HG02759 (cell line): ENCODE results near the gene ADAMTS20.

Experiments used
- ATAC-seq: cut with Tn5 transposase; IDR thresholded peaks from one replicate; pipeline ENCODE4 v1.9.1; 2021; ENCODE audit warnings: mild to moderate bottlenecking, moderate library complexity; ENCODE audit not compliant: unreplicated experiment

ADAMTS20 gene

GRCh38 chr12:43317156-43317555 lies 234.8 kb downstream of the ADAMTS20 start:
- no peak for ATAC-seq

DNA sequence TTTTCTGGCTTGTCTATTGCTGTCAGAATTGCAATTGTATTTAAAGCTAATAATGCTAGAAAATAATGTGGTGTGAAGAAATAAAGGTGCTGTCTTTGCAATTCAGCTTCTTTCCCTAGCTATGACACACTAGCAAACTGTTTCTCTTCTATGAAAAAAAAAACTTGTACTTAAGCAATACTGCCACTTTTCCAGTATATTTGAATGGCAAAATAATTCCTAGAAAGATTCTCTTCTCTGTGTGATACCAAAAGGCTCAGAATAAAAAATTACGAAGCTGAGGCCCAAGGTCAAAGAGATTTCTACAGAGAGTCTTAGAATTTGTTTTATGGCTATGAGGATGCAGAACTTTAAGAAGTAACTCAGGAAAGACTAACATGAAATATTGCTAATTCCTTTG lies 235.5 kb downstream of the ADAMTS20 start:
- ATAC-seq, result no peak

DNA sequence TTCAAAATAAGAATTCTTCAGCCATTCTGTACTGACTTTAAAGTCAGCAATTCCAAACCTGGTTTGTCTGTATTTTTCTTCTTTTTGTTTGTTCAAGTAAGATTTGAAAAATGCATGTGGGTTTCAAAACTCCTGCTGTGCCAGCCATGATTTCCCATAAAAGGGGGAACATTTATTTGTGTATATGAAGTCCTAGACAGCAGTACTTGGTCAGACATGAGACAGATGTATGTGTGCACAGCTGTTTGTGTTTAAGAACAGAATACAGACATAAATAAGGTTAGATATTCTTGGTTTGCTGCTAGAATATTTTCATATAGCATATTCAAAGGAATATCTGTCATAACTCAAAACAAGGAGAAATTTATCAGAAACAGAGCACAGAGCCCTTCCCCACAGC lies 236.0 kb downstream of the ADAMTS20 start:
- no peak for ATAC-seq

DNA sequence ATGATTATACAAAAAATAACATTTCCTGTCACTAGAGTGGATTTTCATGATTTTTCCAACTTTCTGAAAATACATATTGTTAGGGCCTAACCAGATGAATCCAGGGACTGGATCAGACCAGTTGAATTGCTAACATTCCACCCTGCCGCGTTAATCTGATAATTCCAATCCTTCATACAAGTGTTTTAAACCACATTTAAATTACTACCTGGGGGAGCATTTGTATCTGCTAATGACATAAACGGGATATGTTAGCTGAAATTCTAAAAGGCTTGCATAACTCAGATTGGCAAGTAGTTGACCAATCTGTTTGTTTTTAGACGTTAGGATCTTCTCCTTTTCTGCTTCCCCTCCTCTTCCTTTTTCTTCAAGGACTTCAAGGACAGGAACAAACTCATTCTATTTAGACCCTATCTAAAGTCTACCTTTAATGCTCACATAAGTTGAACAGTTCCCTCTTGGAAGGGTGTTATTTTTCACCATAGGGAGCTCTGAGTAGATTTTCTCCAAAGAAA lies 239.0 kb downstream of the ADAMTS20 start:
- no peak for ATAC-seq

DNA sequence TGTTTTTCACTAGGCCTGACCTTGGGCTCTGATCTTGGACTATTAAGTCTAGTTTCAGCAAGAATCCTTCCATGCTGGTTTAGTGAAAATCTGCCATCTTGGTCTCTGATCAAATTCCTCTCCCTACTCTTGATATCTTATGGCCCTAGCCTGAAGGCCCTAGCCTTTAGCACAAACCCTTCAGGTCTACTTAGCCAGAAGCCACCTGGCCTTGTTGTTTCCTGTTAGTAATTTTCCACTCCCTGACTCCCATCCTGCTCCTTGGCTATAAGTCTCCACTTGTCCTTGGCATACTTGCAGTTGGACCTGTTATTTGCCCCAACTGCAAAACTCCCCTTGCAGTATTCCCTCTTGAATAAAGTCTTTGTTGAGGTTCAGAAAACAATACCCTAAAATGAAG lies 241.4 kb downstream of the ADAMTS20 start:
- no peak for ATAC-seq

GRCh38 chr12:43309959-43310358 lies 242.0 kb downstream of the ADAMTS20 start:
- no peak for ATAC-seq

GRCh38 chr12:43308776-43309175 lies 243.2 kb downstream of the ADAMTS20 start:
- no peak for ATAC-seq

GRCh38 chr12:43307126-43307525 lies 244.9 kb downstream of the ADAMTS20 start:
- ATAC-seq, result no peak

GRCh38 chr12:43306066-43306465 lies 245.9 kb downstream of the ADAMTS20 start:
- ATAC-seq, result no peak

- ATAC-seq, result no peak
Observed at GRCh38 chr12:43305065-43305464, 246.9 kb downstream of the ADAMTS20 start.
